Choroid plexus epithelial cell (primary cell): Measurements from ENCODE around the gene PRELID2.

Source experiments
- DNase-seq: peaks from one replicate; pipeline ENCODE4 v3.0.0-alpha.2; 2010; ENCODE audit warnings: low read depth
- H3K4me3 ChIP-seq: 2 replicates; pipeline ENCODE4 v1.5.1; 2011; ENCODE audit warnings: low read depth, mild to moderate bottlenecking, control low read depth, low read length, moderate library complexity
- CTCF ChIP-seq: conservative IDR thresholded peaks from 2 replicates; pipeline ENCODE4 v1.5.1; 2011; ENCODE audit warnings: low read depth, mild to moderate bottlenecking, control low read depth, inconsistent platforms, low read length, moderate library complexity

PRELID2 gene

GRCh38 chr5:145787507-145787906 lies 47.6 kb downstream of the PRELID2 start:
- H3K4me3 ChIP-seq: no peak overlapping the region
- no peak for TF ChIP-seq CTCF
- DNase-seq: no peak

GRCh38 chr5:145787001-145787400 lies 48.1 kb downstream of the PRELID2 start:
- no peak for TF ChIP-seq CTCF
- DNase-seq: peak; percentile 45
- H3K4me3 ChIP-seq: no peak overlapping the region

- no peak for TF ChIP-seq CTCF
- no peak overlapping the region for H3K4me3 ChIP-seq
- DNase-seq: no peak
Observed at GRCh38 chr5:145780982-145781381, 54.2 kb downstream of the PRELID2 start.

GRCh38 chr5:145778144-145778900 lies 56.8 kb downstream of the PRELID2 start:
- no peak for TF ChIP-seq CTCF
- DNase-seq: no peak
- H3K4me3 ChIP-seq: no peak overlapping the region

GRCh38 chr5:145777445-145778063 lies 57.6 kb downstream of the PRELID2 start:
- TF ChIP-seq CTCF: no peak
- DNase-seq: no peak
- H3K4me3 ChIP-seq: no peak overlapping the region

GRCh38 chr5:145776886-145777285 lies 58.3 kb downstream of the PRELID2 start:
- peak; percentile 65 for DNase-seq
- no peak for TF ChIP-seq CTCF
- H3K4me3 ChIP-seq: no peak overlapping the region

- TF ChIP-seq CTCF: no peak
- H3K4me3 ChIP-seq: no peak overlapping the region
- DNase-seq: peak; percentile 96
Observed at GRCh38 chr5:145775893-145776444, 59.2 kb downstream of the PRELID2 start.
